GM23338 (cell line): ENCODE results near the gene CHMP1B.

Experiments
- CREB1 ChIP-seq: fragments of 250-450 bp; sonication (Bioruptor Pico); IDR thresholded peaks from 2 replicates; pipeline ENCODE4 v1.5.0; 2020; ENCODE audit warnings: low read depth, mild to moderate bottlenecking, moderate library complexity
- CTCF ChIP-seq, 2 experiments: fragments of 200-600 bp in 1 of 2; sonication (generic) in 1 of 2; conservative IDR thresholded peaks; 2 replicates each; pipeline versions ENCODE4 v1.5.1 to v1.6.1; 2016 to 2017; ENCODE audit warnings: antibody characterized with exemption in 2 of 2, low read depth in 2 of 2, mild to moderate bottlenecking in 2 of 2, moderate library complexity in 1 of 2
- ETS1 ChIP-seq: IDR thresholded peaks from 2 replicates; pipeline ENCODE4 v1.6.1; 2016; ENCODE audit warnings: antibody characterized with exemption
- EZH2 ChIP-seq: fragments of 200-600 bp; sonication (generic); IDR thresholded peaks from one replicate; pipeline ENCODE4 v1.8.0; 2017; ENCODE audit warnings: antibody characterized with exemption, mild to moderate bottlenecking, low read depth; ENCODE audit not compliant: unreplicated experiment
- EZH2phosphoT487 ChIP-seq: fragments of 200-600 bp; sonication (generic); IDR thresholded peaks from one replicate; pipeline ENCODE4 v1.8.1; 2018; ENCODE audit warnings: antibody characterized with exemption; ENCODE audit not compliant: unreplicated experiment
- JUNB ChIP-seq: IDR thresholded peaks from one replicate; pipeline ENCODE4 v1.6.1; 2016; ENCODE audit warnings: antibody characterized with exemption; ENCODE audit not compliant: unreplicated experiment
- POLR2AphosphoS5 ChIP-seq: IDR thresholded peaks from 2 replicates; pipeline ENCODE4 v1.6.1; 2016; ENCODE audit warnings: antibody characterized with exemption, low read depth
- STAT1 ChIP-seq: IDR thresholded peaks from one replicate; pipeline ENCODE4 v1.6.1; 2016; ENCODE audit warnings: antibody characterized with exemption; ENCODE audit not compliant: unreplicated experiment
- TF ChIP-seq, protein P1 (sequence below): IDR thresholded peaks from one replicate; pipeline ENCODE4 v1.6.1; 2018; ENCODE audit warnings: antibody characterized with exemption; ENCODE audit not compliant: unreplicated experiment

DNA sequence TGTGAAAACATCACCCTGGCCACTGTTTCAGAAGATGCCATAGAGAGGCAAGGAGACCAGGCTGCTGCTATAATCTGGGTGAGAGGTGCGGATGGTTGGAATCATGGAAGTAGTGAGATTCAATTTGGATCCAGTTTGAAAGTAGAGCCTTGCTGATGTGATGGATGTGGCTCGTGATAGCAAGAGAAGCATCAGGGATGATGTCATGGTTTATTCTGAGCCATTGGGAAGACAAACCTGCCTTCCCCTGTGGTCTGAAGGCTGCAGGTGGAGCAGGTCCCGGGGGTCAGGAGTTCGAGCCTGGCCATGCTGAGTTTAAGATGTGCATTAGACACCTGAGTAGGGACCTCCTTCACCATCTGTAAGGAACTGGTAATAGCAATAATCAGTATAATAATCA, 49.6 kb upstream of the CHMP1B start:
- TF ChIP-seq POLR2AphosphoS5 (no peak), CTCF (conservative IDR thresholded peaks at IDR 0.05; ENCODE audit: low read depth in 2 of 2) (no peak), STAT1 (no peak), EZH2 (no peak), JUNB (no peak), EZH2phosphoT487 (no peak), CREB1 (CRISPR knock-in tag) (no peak), ETS1 (no peak)
- TF ChIP-seq, protein P1, sequence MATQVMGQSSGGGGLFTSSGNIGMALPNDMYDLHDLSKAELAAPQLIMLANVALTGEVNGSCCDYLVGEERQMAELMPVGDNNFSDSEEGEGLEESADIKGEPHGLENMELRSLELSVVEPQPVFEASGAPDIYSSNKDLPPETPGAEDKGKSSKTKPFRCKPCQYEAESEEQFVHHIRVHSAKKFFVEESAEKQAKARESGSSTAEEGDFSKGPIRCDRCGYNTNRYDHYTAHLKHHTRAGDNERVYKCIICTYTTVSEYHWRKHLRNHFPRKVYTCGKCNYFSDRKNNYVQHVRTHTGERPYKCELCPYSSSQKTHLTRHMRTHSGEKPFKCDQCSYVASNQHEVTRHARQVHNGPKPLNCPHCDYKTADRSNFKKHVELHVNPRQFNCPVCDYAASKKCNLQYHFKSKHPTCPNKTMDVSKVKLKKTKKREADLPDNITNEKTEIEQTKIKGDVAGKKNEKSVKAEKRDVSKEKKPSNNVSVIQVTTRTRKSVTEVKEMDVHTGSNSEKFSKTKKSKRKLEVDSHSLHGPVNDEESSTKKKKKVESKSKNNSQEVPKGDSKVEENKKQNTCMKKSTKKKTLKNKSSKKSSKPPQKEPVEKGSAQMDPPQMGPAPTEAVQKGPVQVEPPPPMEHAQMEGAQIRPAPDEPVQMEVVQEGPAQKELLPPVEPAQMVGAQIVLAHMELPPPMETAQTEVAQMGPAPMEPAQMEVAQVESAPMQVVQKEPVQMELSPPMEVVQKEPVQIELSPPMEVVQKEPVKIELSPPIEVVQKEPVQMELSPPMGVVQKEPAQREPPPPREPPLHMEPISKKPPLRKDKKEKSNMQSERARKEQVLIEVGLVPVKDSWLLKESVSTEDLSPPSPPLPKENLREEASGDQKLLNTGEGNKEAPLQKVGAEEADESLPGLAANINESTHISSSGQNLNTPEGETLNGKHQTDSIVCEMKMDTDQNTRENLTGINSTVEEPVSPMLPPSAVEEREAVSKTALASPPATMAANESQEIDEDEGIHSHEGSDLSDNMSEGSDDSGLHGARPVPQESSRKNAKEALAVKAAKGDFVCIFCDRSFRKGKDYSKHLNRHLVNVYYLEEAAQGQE: no peak
